Fibroblast of skin of left quadriceps (primary cell): Measurements from ENCODE around the gene TAS2R40.

Experiments used
- DNase-seq, 2 experiments: peaks; one replicate each; pipeline ENCODE4 v3.0.0-alpha.2; 2013; ENCODE audit warnings: low read depth in 2 of 2

TAS2R40 gene

GRCh38 chr7:143223784-143224183 lies 1.9 kb downstream of the TAS2R40 start:
- no peak for DNase-seq

- no peak for DNase-seq
Measured at GRCh38 chr7:143225047-143225446, 3.2 kb downstream of the TAS2R40 start.

GRCh38 chr7:143227806-143228205 lies 6.0 kb downstream of the TAS2R40 start:
- DNase-seq = no peak

GRCh38 chr7:143229054-143229790 lies 7.4 kb downstream of the TAS2R40 start:
- no peak for DNase-seq

GRCh38 chr7:143230602-143231457 lies 9.0 kb downstream of the TAS2R40 start:
- no peak for DNase-seq

- no peak for DNase-seq
Measured at GRCh38 chr7:143233816-143234532, 12.1 kb downstream of the TAS2R40 start.

GRCh38 chr7:143234533-143234875 lies 12.7 kb downstream of the TAS2R40 start:
- no peak for DNase-seq

GRCh38 chr7:143235561-143235960 lies 13.7 kb downstream of the TAS2R40 start:
- DNase-seq = no peak

GRCh38 chr7:143236408-143236990 lies 14.7 kb downstream of the TAS2R40 start:
- no peak for DNase-seq

GRCh38 chr7:143237366-143237765 lies 15.5 kb downstream of the TAS2R40 start:
- DNase-seq = no peak

GRCh38 chr7:143238289-143238980 lies 16.6 kb downstream of the TAS2R40 start:
- no peak for DNase-seq

GRCh38 chr7:143239813-143240212 lies 18.0 kb downstream of the TAS2R40 start:
- DNase-seq = no peak

- peak; percentile 70 for DNase-seq
Measured at GRCh38 chr7:143240291-143241168, 18.7 kb downstream of the TAS2R40 start.

- no peak for DNase-seq
Measured at GRCh38 chr7:143242306-143242705, 20.5 kb downstream of the TAS2R40 start.

GRCh38 chr7:143243111-143243510 lies 21.3 kb downstream of the TAS2R40 start:
- no peak for DNase-seq

GRCh38 chr7:143243614-143244013 lies 21.8 kb downstream of the TAS2R40 start:
- no peak for DNase-seq

GRCh38 chr7:143244321-143244720 lies 22.5 kb downstream of the TAS2R40 start:
- no peak for DNase-seq

GRCh38 chr7:143245123-143245522 lies 23.3 kb downstream of the TAS2R40 start:
- DNase-seq = no peak

- DNase-seq = no peak
Measured at GRCh38 chr7:143247372-143247771, 25.5 kb downstream of the TAS2R40 start.

GRCh38 chr7:143248761-143249354 lies 27.0 kb downstream of the TAS2R40 start:
- DNase-seq = no peak
